Ovary (tissue), 3 donors: ENCODE results near the gene MROH2B.

ENCODE experiments used
- POLR2A ChIP-seq: fragments of 450-650 bp; IDR thresholded peaks from one replicate; pipeline ENCODE4 v1.6.1; 2017; ENCODE audit warnings: antibody characterized with exemption, mild to moderate bottlenecking, moderate library complexity
- TF ChIP-seq, protein P1 (sequence below), 3 donors: fragments of 450-650 bp in 2 of 3; fragments of 200-600 bp in 1 of 3; IDR thresholded peaks; one replicate each; pipeline versions ENCODE4 v1.5.1 to v1.8.0; 2016 to 2022; ENCODE audit warnings: antibody characterized with exemption in 3 of 3, mild to moderate bottlenecking in 1 of 3
- donor health status: DM: no; HTN: no; CAD: no.

DNA sequence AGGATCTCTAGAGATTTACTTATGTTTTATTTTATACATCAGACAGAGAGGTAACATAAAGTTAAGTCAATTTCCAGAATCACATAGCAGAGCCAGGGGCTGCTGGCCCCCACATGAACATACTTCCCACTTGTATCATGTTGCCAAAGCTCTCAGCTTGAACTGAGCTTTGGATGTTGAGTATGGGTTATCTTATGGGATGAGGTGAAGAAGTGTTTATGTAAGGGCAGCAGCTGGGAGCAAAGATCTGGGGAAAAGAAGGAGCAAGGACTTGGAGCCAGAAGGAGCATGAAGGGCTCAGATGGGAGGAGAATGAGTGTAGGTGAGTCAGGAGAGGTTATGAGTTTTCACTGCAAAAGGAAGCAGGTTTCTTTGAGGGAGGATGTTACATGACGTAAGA lies 72.0 kb downstream of the MROH2B start:
- TF ChIP-seq, protein P1, sequence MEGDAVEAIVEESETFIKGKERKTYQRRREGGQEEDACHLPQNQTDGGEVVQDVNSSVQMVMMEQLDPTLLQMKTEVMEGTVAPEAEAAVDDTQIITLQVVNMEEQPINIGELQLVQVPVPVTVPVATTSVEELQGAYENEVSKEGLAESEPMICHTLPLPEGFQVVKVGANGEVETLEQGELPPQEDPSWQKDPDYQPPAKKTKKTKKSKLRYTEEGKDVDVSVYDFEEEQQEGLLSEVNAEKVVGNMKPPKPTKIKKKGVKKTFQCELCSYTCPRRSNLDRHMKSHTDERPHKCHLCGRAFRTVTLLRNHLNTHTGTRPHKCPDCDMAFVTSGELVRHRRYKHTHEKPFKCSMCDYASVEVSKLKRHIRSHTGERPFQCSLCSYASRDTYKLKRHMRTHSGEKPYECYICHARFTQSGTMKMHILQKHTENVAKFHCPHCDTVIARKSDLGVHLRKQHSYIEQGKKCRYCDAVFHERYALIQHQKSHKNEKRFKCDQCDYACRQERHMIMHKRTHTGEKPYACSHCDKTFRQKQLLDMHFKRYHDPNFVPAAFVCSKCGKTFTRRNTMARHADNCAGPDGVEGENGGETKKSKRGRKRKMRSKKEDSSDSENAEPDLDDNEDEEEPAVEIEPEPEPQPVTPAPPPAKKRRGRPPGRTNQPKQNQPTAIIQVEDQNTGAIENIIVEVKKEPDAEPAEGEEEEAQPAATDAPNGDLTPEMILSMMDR (IDR thresholded peaks at IDR 0.05) = no peak
- TF ChIP-seq POLR2A = no peak
